ENCODE data around the gene MAP4K4. TPM values are rescaled to one million over a fixed set of nuclear protein-coding genes. Genes with fewer than 3 reads are reported as not detected.
A peak's percentile ranks its signal among the peaks of the same experiment; 100 is the strongest.

MAP4K4 gene
- total and polyA plus RNA-seq, 2 of the 13 experiments (the other 11 are each of a cell fraction or from before 2014, with no cell fraction given) = 105 to 264 TPM

GRCh38 chr2:101763496-101764333 is 66.2 kb downstream of the MAP4K4 start (continued):
- TF ChIP-seq ZBED4 (CRISPR knock-in tag; IDR thresholded peaks at IDR 0.05; ENCODE audit: borderline replicate concordance) = no peak; the same call in 1 of the 2 replicates
- no peak for TF ChIP-seq EZH2 (conservative IDR thresholded peaks at IDR 0.05; ENCODE audit: low read depth, low read length)
- no peak for TF ChIP-seq ZNF251 (CRISPR knock-in tag; IDR thresholded peaks at IDR 0.05)
- TF ChIP-seq NFAT5 (CRISPR knock-in tag; IDR thresholded peaks at IDR 0.05) = no peak
- TF ChIP-seq, protein P1, sequence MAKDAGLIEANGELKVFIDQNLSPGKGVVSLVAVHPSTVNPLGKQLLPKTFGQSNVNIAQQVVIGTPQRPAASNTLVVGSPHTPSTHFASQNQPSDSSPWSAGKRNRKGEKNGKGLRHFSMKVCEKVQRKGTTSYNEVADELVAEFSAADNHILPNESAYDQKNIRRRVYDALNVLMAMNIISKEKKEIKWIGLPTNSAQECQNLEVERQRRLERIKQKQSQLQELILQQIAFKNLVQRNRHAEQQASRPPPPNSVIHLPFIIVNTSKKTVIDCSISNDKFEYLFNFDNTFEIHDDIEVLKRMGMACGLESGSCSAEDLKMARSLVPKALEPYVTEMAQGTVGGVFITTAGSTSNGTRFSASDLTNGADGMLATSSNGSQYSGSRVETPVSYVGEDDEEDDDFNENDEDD (CRISPR knock-in tag; IDR thresholded peaks at IDR 0.05; ENCODE audit: borderline replicate concordance) = no peak
- no peak for TF ChIP-seq SNAPC2 (CRISPR knock-in tag; IDR thresholded peaks at IDR 0.05)
- TF ChIP-seq ZNF773 (CRISPR knock-in tag; IDR thresholded peaks at IDR 0.05; ENCODE audit: borderline replicate concordance) = no peak
- no peak for TF ChIP-seq ZNF83 (CRISPR knock-in tag; IDR thresholded peaks at IDR 0.05; ENCODE audit: borderline replicate concordance)
- TF ChIP-seq ZNF331 (CRISPR knock-in tag; IDR thresholded peaks at IDR 0.05) = peak; percentile 60; the same call in 1 of the 2 replicates
- TF ChIP-seq NKX3-1 (CRISPR knock-in tag; IDR thresholded peaks at IDR 0.05) = no peak
- no peak for TF ChIP-seq MATR3 (CRISPR knock-in tag; IDR thresholded peaks at IDR 0.05)
- peak; percentile 59; the same call in 1 of the 2 replicates for TF ChIP-seq ZBTB21 (CRISPR knock-in tag; IDR thresholded peaks at IDR 0.05)
- no peak for TF ChIP-seq EEA1 (CRISPR knock-in tag; IDR thresholded peaks at IDR 0.05; ENCODE audit: borderline replicate concordance)
- TF ChIP-seq PITX1 (CRISPR knock-in tag; IDR thresholded peaks at IDR 0.05) = no peak
- TF ChIP-seq CHD2 (IDR thresholded peaks at IDR 0.05; ENCODE audit: low read depth, low read length) = no peak
- TF ChIP-seq ATF1 (CRISPR knock-in tag; IDR thresholded peaks at IDR 0.05) = peak; percentile 56; the same call in 1 of the 2 replicates
- no peak for TF ChIP-seq PBX3 (CRISPR knock-in tag; IDR thresholded peaks at IDR 0.05; ENCODE audit: borderline replicate concordance)
- TF ChIP-seq ZNF878 (CRISPR knock-in tag; IDR thresholded peaks at IDR 0.05) = no peak; the same call in 1 of the 2 replicates
